A172 (cell line): ENCODE measurements around the gene ATOH8. TPM values are rescaled to one million over a fixed set of nuclear protein-coding genes. Genes with fewer than 3 reads are reported as not detected.
A peak's percentile ranks its signal among the peaks of the same experiment; 100 is the strongest.
"Not testable (repeated sequence)": the region's sequence is repeated elsewhere in the genome, so short reads cannot be mapped to it uniquely, and the experiment has no call there.

Experiments used
- DNase-seq: peaks from one replicate; pipeline ENCODE4 v3.0.0-alpha.2; 2015; ENCODE audit warnings: low spot score
- total RNA-seq: library from RNA; depleted of rRNA; stranded (reverse); fragments of >200 nt; shearing (Covaris generic); gene quantifications from 2 replicates; pipeline ENCODE4 v1.2.3, GENCODE V29; 2014; rRNA removed

ATOH8 gene
- total RNA-seq, 1 experiment from 2014 or later: 3.2 TPM

GRCh38 chr2:85826990-85827878, 73.4 kb downstream of the ATOH8 start:
- DNase-seq: peak; percentile 66

DNA sequence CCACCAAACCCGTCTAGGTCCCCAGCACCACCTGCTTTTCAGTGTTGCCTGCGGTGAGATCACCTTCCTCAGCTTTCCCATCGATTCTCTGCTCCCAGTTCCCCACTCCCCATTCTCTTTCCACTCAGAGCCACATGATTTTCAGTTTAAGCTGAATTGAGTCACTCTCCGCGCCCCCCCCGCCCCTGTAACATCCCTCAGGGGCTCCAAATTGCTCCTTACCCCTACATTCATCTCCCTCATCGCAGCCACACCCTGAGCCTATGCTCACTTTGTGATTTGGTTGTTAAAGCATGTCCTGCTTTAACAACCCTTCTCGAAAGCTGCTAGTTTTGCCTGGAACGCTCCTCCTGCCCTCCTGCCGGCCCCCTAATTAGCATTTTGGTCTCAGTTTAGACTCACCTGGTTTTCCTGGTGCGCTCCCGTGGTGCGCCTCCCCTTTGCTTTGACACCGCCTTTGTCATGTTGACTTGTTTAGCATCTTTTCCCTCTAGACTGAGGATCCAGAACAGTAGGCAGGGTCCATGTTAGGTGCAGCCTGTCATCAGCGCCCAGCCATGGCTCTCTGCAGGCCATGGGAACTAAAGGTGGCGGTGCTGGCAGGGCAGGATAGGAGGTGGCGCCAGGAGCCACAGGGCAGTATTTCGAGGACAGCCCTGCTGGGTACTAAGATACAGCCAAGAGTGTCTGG, 74.2 kb downstream of the ATOH8 start:
- no peak for DNase-seq

DNA sequence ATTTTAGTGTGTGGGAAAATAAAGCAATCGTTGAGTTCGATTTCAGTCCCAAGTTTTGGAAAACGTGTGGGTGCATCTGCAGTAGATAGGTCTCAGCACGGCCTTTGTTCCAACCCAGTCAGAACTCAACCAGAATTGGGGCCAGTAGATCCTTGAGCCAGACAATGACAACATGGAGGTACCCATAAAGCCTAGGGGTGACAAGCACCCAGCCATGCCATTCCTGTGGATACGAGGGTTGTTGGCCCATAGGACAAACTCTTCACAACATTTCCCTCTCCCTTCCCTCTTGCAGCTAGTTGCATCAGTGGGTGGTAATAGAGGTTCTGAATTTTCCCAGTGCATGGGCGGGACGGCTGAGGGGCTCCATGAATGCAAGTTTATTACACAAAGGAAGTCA, 74.9 kb downstream of the ATOH8 start:
- DNase-seq: no peak

- DNase-seq: not testable (repeated sequence)
Observed at GRCh38 chr2:85829394-85829793, 75.6 kb downstream of the ATOH8 start.

DNA sequence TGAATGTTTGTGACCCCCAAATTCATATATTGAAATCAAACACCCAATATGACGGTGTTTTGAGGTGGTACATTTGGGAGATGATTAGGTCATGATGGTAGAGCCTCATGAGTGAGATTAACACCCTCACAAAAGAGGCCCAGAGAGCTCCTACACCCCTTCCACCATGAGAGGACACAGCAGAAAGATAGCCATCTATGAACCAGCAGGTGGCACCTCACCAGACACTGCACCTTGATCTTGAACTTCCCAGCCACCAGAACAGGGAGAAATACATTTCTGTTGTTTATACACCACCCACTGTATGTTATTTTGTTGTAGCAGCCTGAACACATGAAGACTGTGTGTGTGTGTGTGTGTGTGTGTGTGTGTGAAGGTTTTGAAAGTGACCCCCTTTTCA, 76.9 kb downstream of the ATOH8 start:
- DNase-seq: no peak

- no peak for DNase-seq
Observed at GRCh38 chr2:85831735-85832134, 77.9 kb downstream of the ATOH8 start.

DNA sequence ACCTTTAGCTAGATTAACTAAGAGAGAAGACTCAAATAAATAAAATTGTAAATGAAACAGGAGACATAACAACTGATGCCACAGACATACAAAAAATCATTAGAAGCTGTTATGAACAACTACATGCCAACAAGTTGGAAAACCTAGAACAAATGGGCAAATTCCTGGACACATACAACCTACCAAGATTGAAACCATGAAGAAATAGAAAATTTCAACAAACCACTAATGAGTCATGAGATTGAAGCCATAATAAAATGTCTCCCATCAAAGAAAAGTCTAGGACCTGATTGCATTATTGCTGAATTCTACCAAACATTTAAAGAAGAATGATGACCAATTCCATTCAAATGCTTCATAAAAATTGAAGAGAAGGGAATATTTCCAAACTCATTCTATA, 80.7 kb downstream of the ATOH8 start:
- no peak for DNase-seq

Other genes with a start within 250 kb of the ATOH8 start
- 94.6 and 95.2 TPM in 2 replicates for gene MAT2A, start 214.8 kb upstream of the ATOH8 start, total RNA-seq
- 28.1 and 31.5 TPM in 2 replicates for gene GGCX, start 192.5 kb upstream of the ATOH8 start, total RNA-seq
- 1.3 and 1.5 TPM in 2 replicates for gene VAMP8, start 176.4 kb upstream of the ATOH8 start, total RNA-seq
- gene VAMP5, start 169.6 kb upstream of the ATOH8 start, total RNA-seq: 36.2 and 51.0 TPM in 2 replicates
- 262 and 285 TPM in 2 replicates for gene RNF181, start 158.2 kb upstream of the ATOH8 start, total RNA-seq
- 9.8 and 11.7 TPM in 2 replicates for gene TMEM150A, start 151.3 kb upstream of the ATOH8 start, total RNA-seq
- 26.7 and 27.2 TPM in 2 replicates for gene C2orf68, start 141.9 kb upstream of the ATOH8 start, total RNA-seq
- 106 and 136 TPM in 2 replicates for gene USP39, start 137.8 kb upstream of the ATOH8 start, total RNA-seq
- gene SFTPB, start 85.8 kb upstream of the ATOH8 start, total RNA-seq: not detected in 2 replicates
- not detected in 2 replicates for gene GNLY, start 59.6 kb upstream of the ATOH8 start, total RNA-seq
- 18.7 and 30.0 TPM in 2 replicates for gene ST3GAL5, start 135.0 kb downstream of the ATOH8 start, total RNA-seq